ENCODE measurements around the gene DNAAF2. TPM values are rescaled to one million over a fixed set of nuclear protein-coding genes. Genes with fewer than 3 reads are reported as not detected.

The DNAAF2 gene
- total RNA-seq, 1 experiment from 2014 or later = 13.7 TPM

DNA sequence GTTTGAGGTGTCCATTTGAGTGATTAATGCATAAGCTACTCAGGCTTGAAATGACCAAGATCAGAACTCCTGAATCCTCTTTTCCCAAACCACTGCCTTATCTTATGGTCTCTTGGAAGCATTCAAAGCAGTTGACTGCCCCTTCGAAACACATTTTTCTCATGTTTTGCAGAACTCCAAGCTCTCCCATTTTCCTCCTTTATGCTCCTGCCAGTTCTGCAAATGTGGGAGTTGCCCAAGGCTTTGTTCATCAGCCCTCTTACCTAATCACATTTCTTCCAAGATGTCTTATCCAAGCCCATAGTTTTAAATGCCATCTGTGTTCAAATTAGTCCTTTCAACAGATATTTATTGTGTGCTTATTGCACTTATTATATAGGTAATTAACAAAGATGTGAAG is 1.8 kb upstream of the DNAAF2 start:
- H3K9me3 ChIP-seq (ENCODE audit: control insufficient read depth in 1 of 2, insufficient read depth in 1 of 2, low read depth in 1 of 2, low read length in 2 of 2) = no peaks in the 10 kb centered on the region
- POLR2A ChIA-PET = no interaction called here
- no peak for TF ChIP-seq TCF7L2 (IDR thresholded peaks at IDR 0.05; ENCODE audit: borderline replicate concordance, extremely low read depth, insufficient read depth, insufficient read length)
- TF ChIP-seq, protein P1, sequence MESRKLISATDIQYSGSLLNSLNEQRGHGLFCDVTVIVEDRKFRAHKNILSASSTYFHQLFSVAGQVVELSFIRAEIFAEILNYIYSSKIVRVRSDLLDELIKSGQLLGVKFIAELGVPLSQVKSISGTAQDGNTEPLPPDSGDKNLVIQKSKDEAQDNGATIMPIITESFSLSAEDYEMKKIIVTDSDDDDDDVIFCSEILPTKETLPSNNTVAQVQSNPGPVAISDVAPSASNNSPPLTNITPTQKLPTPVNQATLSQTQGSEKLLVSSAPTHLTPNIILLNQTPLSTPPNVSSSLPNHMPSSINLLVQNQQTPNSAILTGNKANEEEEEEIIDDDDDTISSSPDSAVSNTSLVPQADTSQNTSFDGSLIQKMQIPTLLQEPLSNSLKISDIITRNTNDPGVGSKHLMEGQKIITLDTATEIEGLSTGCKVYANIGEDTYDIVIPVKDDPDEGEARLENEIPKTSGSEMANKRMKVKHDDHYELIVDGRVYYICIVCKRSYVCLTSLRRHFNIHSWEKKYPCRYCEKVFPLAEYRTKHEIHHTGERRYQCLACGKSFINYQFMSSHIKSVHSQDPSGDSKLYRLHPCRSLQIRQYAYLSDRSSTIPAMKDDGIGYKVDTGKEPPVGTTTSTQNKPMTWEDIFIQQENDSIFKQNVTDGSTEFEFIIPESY (IDR thresholded peaks at IDR 0.05; ENCODE audit: extremely low read depth, insufficient replicate concordance, low read length) = no peak
- TF ChIP-seq EZH2 (IDR thresholded peaks at IDR 0.05) = no peak
- no peak for TF ChIP-seq SRF (IDR thresholded peaks at IDR 0.05; ENCODE audit: low read depth)
- TF ChIP-seq CEBPB (IDR thresholded peaks at IDR 0.05; ENCODE audit: low read depth) = no peak
- no peak for TF ChIP-seq RAD21 (IDR thresholded peaks at IDR 0.05; ENCODE audit: low read depth)
- TF ChIP-seq REST (IDR thresholded peaks at IDR 0.05; ENCODE audit: low read depth) = no peak
- TF ChIP-seq ZNF274 (IDR thresholded peaks at IDR 0.05; ENCODE audit: low read depth, low read length) = no peak
- H3K4me3 ChIP-seq (replicated peaks in 1 of 2; ENCODE audit: low read depth in 1 of 2, low read length in 2 of 2) = no peak overlapping the region
- H3K27ac ChIP-seq (ENCODE audit: low read depth, low read length) = no peak overlapping the region; the same call in 1 of the 2 replicates
- CTCF ChIA-PET = no interaction called here
- intact Hi-C loops (cut with micrococcal nuclease) = no loop called here
- ATAC-seq = no peak
- H3K9me2 ChIP-seq (ENCODE audit: insufficient read depth) = no peaks in the 10 kb centered on the region
- BruUV-seq (replicated peaks) = no TSS peak
- no peak for DNase-seq (ENCODE audit: low read depth, low spot score)
- no peak overlapping the region for H2AFZ ChIP-seq (ENCODE audit: low read depth, low read length, poor library complexity, severe bottlenecking)
- H3K4me2 ChIP-seq (ENCODE audit: low read length) = peak overlapping the region; percentile 87; the same call in 1 of the 2 replicates
- RAD21 ChIA-PET (ENCODE audit: low non-redundant PET in 1 of 2, low total read pairs in 2 of 2, uncharacterized antibody in 2 of 2, unreplicated experiment in 2 of 2) = no interaction called here
- H3K36me3 ChIP-seq (ENCODE audit: control insufficient read depth in 1 of 2, insufficient read depth in 2 of 2, low read length in 2 of 2) = peaks cover 3 to 19% of the 10 kb centered on the region in 2 experiments; a peak in 1 of 4 replicates
- peaks cover 6 to 21% of the 10 kb centered on the region in 2 experiments for H3K4me1 ChIP-seq (ENCODE audit: control insufficient read depth in 1 of 2, insufficient read depth in 2 of 2, low read length in 2 of 2)
- H3K79me2 ChIP-seq (ENCODE audit: insufficient read depth, low read length) = peaks cover 77% of the 10 kb centered on the region
- H3K27me3 ChIP-seq (ENCODE audit: insufficient read depth, low read length) = no peaks in the 10 kb centered on the region
- no peaks in the 10 kb centered on the region; the same call in 1 of the 2 replicates for H4K20me1 ChIP-seq (ENCODE audit: insufficient read depth)
- H3K9ac ChIP-seq (ENCODE audit: low read length) = no peak overlapping the region
